Measurements from ENCODE around the gene HTRA1. TPM values are rescaled to one million over a fixed set of nuclear protein-coding genes. Genes with fewer than 3 reads are reported as not detected.

Gene HTRA1
- total and polyA plus RNA-seq, 10 donors = 18.3 to 63.7 (median 35.3) TPM

DNA sequence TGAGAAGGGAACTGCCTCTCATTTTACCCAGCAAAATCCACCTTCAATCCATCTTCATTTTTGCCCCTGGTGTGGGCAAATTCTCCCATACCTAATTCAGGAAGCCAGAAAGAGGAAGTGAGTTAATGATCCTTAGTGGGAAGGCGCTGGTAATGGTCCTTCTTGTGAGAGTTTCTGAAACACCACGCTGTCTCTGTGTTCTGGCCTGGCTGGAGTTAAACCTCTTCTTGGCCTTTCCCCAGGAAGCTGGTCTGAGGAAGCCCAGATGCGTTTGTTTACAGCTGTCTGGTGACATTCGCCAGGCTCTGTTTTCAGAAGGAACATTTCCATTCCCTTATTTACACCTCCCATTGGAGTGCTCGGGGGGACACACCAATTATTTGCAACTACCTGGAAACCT is 24.3 kb downstream of the HTRA1 start:
- DNase-seq = no peak
- no peaks in the 10 kb centered on the region for H3K36me3 ChIP-seq
- peaks cover 0 to 14% (median 0%) of the 10 kb centered on the region in 7 donors for H3K27me3 ChIP-seq (replicated peaks in 1 of 7)
- intact Hi-C loops (cut with DNase I; ENCODE audit: low total_unique reads) = no loop called here
- WGBS, 5 donors = 17 to 26% (median 23%) methylated on average over 5 of the region's 5 CpGs
- H3K4me1 ChIP-seq = peaks cover 0 to 14% (median 0%) of the 10 kb centered on the region in 6 donors
- no peak overlapping the region for H3K4me3 ChIP-seq
- no peak for TF ChIP-seq CTCF (IDR thresholded peaks at IDR 0.05 in 8 of 11, conservative IDR thresholded peaks at IDR 0.05 in 3 of 11)
- peak in 1 of 3 donors; percentile 26 for TF ChIP-seq POLR2AphosphoS5 (IDR thresholded peaks at IDR 0.05)
- TF ChIP-seq POLR2A (IDR thresholded peaks at IDR 0.05) = no peak
- H3K9me3 ChIP-seq = peaks cover 0 to 5% (median 0%) of the 10 kb centered on the region in 8 donors
- H3K27ac ChIP-seq = no peak overlapping the region

DNA sequence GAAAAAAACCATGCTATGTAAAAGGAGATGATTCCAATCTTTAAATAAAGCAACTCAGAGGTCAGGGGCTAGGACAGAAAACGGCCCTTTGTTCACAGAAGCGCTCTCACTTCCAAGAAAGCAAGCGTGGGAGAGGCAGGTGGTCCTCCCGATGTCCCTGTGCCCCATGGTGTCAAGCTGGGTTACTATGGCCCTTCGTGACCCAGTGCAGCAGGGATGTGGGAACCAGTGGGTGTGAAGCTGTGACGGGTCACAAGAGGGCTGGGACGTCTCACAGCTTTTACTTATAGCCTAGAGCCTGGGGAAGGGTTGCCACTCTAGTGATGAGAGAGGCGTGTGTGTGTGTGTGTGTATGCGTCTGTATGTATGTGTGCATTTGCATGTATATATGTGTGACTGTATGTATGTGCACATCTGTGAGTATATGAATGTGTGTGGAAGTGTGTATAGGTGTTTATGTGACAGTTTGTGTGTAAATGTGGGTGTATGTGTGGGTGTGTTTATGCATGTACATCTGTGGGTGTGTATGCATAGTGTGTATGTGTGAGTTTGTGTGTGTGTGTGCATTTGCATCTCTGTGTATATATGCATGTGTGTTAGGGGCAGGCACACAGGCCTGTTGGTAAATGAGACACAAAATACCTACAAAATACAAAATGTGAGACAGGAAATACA is 25.2 kb downstream of the HTRA1 start:
- Histone ChIP-seq H3K4me3 (no peak overlapping the region), H3K27me3 (replicated peaks in 1 of 7) (peaks cover 0 to 22% (median 0%) of the 10 kb centered on the region in 7 donors), H3K4me1 (peaks cover 0 to 23% (median 2%) of the 10 kb centered on the region in 6 donors), H3K9me3 (peaks cover 0 to 3% (median 0%) of the 10 kb centered on the region in 8 donors), H3K27ac (no peak overlapping the region), H3K36me3 (no peaks in the 10 kb centered on the region)
- peak; percentile 58 for DNase-seq
- peak in 1 of 3 donors; percentile 43 for TF ChIP-seq POLR2AphosphoS5 (IDR thresholded peaks at IDR 0.05)
- no peak for TF ChIP-seq POLR2A (IDR thresholded peaks at IDR 0.05)
- no peak for TF ChIP-seq CTCF (IDR thresholded peaks at IDR 0.05 in 8 of 11, conservative IDR thresholded peaks at IDR 0.05 in 3 of 11)
- 57 to 80% (median 74%) methylated on average over 9 of the region's 9 CpGs for WGBS, 5 donors
- intact Hi-C loops (cut with DNase I; ENCODE audit: low total_unique reads) = no loop called here

GRCh38 chr10:122487174-122487765 is 25.9 kb downstream of the HTRA1 start:
- Histone ChIP-seq H3K36me3 (no peaks in the 10 kb centered on the region), H3K4me1 (peaks cover 0 to 26% (median 2%) of the 10 kb centered on the region in 6 donors), H3K27ac (no peak overlapping the region), H3K4me3 (no peak overlapping the region), H3K9me3 (no peaks in the 10 kb centered on the region), H3K27me3 (replicated peaks in 1 of 7) (peaks cover 0 to 25% (median 0%) of the 10 kb centered on the region in 7 donors)
- WGBS, 5 donors = 67 to 75% (median 73%) methylated on average over 16 of the region's 16 CpGs
- DNase-seq = peak; percentile 53
- intact Hi-C loops (cut with DNase I; ENCODE audit: low total_unique reads) = no loop called here
- TF ChIP-seq CTCF (IDR thresholded peaks at IDR 0.05 in 8 of 11, conservative IDR thresholded peaks at IDR 0.05 in 3 of 11) = no peak
- no peak for TF ChIP-seq POLR2A (IDR thresholded peaks at IDR 0.05)
- TF ChIP-seq POLR2AphosphoS5 (IDR thresholded peaks at IDR 0.05) = no peak

DNA sequence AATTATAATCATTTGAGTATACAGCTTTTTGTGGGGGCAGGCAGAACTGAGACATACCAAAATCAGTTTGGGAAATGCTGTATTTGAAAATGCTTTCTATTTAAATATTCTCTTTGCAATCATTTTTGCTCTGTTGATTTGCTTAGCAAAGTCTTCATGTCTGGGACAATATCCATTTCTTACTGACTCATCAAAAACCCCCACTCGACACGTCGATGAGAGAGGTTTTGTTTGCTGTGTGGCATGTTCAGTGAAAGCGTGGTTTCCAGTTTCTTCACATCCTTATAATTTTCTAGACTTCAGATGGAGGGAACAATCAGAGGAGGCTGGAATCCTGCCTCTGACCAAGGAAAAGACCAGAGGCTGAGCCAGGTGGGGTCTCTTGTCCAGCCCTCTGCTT is 28.9 kb downstream of the HTRA1 start:
- H3K4me1 ChIP-seq = peaks cover 0 to 24% (median 2%) of the 10 kb centered on the region in 6 donors

More for the DNA sequence above, 28.9 kb downstream of the HTRA1 start:
- intact Hi-C loops (cut with DNase I; ENCODE audit: low total_unique reads) = no loop called here
- Histone ChIP-seq H3K27ac (no peak overlapping the region), H3K27me3 (replicated peaks in 1 of 7) (peaks cover 0 to 41% (median 0%) of the 10 kb centered on the region in 7 donors), H3K4me3 (no peak overlapping the region), H3K9me3 (no peaks in the 10 kb centered on the region), H3K36me3 (no peaks in the 10 kb centered on the region)
- TF ChIP-seq POLR2AphosphoS5 (IDR thresholded peaks at IDR 0.05) = no peak
- no peak for TF ChIP-seq CTCF (IDR thresholded peaks at IDR 0.05 in 8 of 11, conservative IDR thresholded peaks at IDR 0.05 in 3 of 11)
- TF ChIP-seq POLR2A (IDR thresholded peaks at IDR 0.05) = no peak
- DNase-seq = no peak
- 60 to 82% (median 77%) methylated on average over 4 of the region's 4 CpGs for WGBS, 5 donors
